Measurements from ENCODE around the gene INPP5A. TPM values are rescaled to one million over a fixed set of nuclear protein-coding genes. Genes with fewer than 3 reads are reported as not detected.
A peak's percentile ranks its signal among the peaks of the same experiment; 100 is the strongest.

INPP5A gene
- total RNA-seq, 6 donors from 2014 or later: 28.6 to 81.7 (median 44.8) TPM

- Histone ChIP-seq H3K4me1 (no peaks in the 10 kb centered on the region), H3K27me3 (no peaks in the 10 kb centered on the region), H3K27ac (no peak overlapping the region), H3K4me3 (no peak overlapping the region), H3K9me3 (no peaks in the 10 kb centered on the region), H3K36me3 (no peaks in the 10 kb centered on the region)
- ATAC-seq (ENCODE audit: low FRiP score in 2 of 2): no peak
- WGBS, 2 donors: 75 to 85% methylated on average over 14 to 38 of the region's 38 CpGs
- no peak for DNase-seq
- TF ChIP-seq POLR2A (IDR thresholded peaks at IDR 0.05): no peak
- TF ChIP-seq EP300 (IDR thresholded peaks at IDR 0.05): no peak
- no peak for TF ChIP-seq POLR2AphosphoS5 (IDR thresholded peaks at IDR 0.05)
- TF ChIP-seq, protein P1, sequence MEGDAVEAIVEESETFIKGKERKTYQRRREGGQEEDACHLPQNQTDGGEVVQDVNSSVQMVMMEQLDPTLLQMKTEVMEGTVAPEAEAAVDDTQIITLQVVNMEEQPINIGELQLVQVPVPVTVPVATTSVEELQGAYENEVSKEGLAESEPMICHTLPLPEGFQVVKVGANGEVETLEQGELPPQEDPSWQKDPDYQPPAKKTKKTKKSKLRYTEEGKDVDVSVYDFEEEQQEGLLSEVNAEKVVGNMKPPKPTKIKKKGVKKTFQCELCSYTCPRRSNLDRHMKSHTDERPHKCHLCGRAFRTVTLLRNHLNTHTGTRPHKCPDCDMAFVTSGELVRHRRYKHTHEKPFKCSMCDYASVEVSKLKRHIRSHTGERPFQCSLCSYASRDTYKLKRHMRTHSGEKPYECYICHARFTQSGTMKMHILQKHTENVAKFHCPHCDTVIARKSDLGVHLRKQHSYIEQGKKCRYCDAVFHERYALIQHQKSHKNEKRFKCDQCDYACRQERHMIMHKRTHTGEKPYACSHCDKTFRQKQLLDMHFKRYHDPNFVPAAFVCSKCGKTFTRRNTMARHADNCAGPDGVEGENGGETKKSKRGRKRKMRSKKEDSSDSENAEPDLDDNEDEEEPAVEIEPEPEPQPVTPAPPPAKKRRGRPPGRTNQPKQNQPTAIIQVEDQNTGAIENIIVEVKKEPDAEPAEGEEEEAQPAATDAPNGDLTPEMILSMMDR (IDR thresholded peaks at IDR 0.05): no peak
These were observed 271.9 kb downstream of the INPP5A start for GRCh38 chr10:132809232-132810140.

- H3K27me3 ChIP-seq: no peaks in the 10 kb centered on the region
- no peak overlapping the region for H3K27ac ChIP-seq
- peak in 1 of 2 donors; percentile 78 for DNase-seq
- ATAC-seq (ENCODE audit: low FRiP score in 2 of 2): no peak
- WGBS, 2 donors: 84% methylated on average over 14 to 33 of the region's 39 CpGs
- no peaks in the 10 kb centered on the region for H3K36me3 ChIP-seq
- no peak for TF ChIP-seq POLR2A (IDR thresholded peaks at IDR 0.05)
- TF ChIP-seq POLR2AphosphoS5 (IDR thresholded peaks at IDR 0.05): no peak
- no peak for TF ChIP-seq EP300 (IDR thresholded peaks at IDR 0.05)
- TF ChIP-seq, protein P1 (IDR thresholded peaks at IDR 0.05): no peak
- no peaks in the 10 kb centered on the region for H3K4me1 ChIP-seq
- H3K9me3 ChIP-seq: no peaks in the 10 kb centered on the region
- H3K4me3 ChIP-seq: no peak overlapping the region
These were observed 272.7 kb downstream of the INPP5A start for GRCh38 chr10:132810141-132810806.

GRCh38 chr10:132810807-132811700 is 273.5 kb downstream of the INPP5A start:
- Histone ChIP-seq H3K27ac (no peak overlapping the region), H3K9me3 (no peaks in the 10 kb centered on the region), H3K36me3 (no peaks in the 10 kb centered on the region), H3K27me3 (no peaks in the 10 kb centered on the region), H3K4me1 (no peaks in the 10 kb centered on the region), H3K4me3 (no peak overlapping the region)
- TF ChIP-seq POLR2A (IDR thresholded peaks at IDR 0.05) (no peak), POLR2AphosphoS5 (IDR thresholded peaks at IDR 0.05) (no peak), EP300 (IDR thresholded peaks at IDR 0.05) (no peak)
- TF ChIP-seq, protein P1 (IDR thresholded peaks at IDR 0.05): no peak
- DNase-seq: peak in 1 of 2 donors; percentile 72
- no peak for ATAC-seq (ENCODE audit: low FRiP score in 2 of 2)
- WGBS, 2 donors: 29 to 72% methylated on average over 6 to 32 of the region's 33 CpGs

GRCh38 chr10:132811891-132812481 is 274.4 kb downstream of the INPP5A start:
- Histone ChIP-seq H3K27ac (no peak overlapping the region), H3K4me1 (no peaks in the 10 kb centered on the region), H3K27me3 (no peaks in the 10 kb centered on the region), H3K36me3 (no peaks in the 10 kb centered on the region), H3K9me3 (no peaks in the 10 kb centered on the region), H3K4me3 (no peak overlapping the region)
- 80 to 91% methylated on average over 16 to 25 of the region's 26 CpGs for WGBS, 2 donors
- DNase-seq (peak in 1 of 2 donors; percentile 74), ATAC-seq (ENCODE audit: low FRiP score in 2 of 2) (no peak)
- TF ChIP-seq EP300 (IDR thresholded peaks at IDR 0.05): no peak
- TF ChIP-seq POLR2AphosphoS5 (IDR thresholded peaks at IDR 0.05): no peak
- no peak for TF ChIP-seq POLR2A (IDR thresholded peaks at IDR 0.05)
- TF ChIP-seq, protein P1 (IDR thresholded peaks at IDR 0.05): no peak

Data from upper lobe of left lung (tissue), 6 donors.